Left lung (tissue), 10 donors: Measurements from ENCODE around the gene YIPF5. TPM values are rescaled to one million over a fixed set of nuclear protein-coding genes. Genes with fewer than 3 reads are reported as not detected.

Experiments
- ATAC-seq: fragments of 200-7000 bp; cut with Tn5 transposase; one replicate; pipeline ENCODE4 v1.9.1; 2020; ENCODE audit warnings: moderate library complexity
- DNase-seq, 4 donors: peaks; one replicate each; pipeline ENCODE4 v3.0.0-alpha.2; 2013 to 2020
- H3K27ac ChIP-seq, 2 donors: fragments of 200-600 bp; sonication (generic) in 1 of 2; one replicate each; pipeline versions ENCODE4 v1.5.0 to v1.8.0; 2020 to 2021
- H3K27me3 ChIP-seq, 2 donors: fragments of 200-600 bp; sonication (generic) in 1 of 2; one replicate each; pipeline versions ENCODE4 v1.5.0 to v1.8.0; 2020 to 2021
- H3K36me3 ChIP-seq, 2 donors: fragments of 200-600 bp; sonication (generic) in 1 of 2; one replicate each; pipeline versions ENCODE4 v1.5.0 to v1.8.0; 2020 to 2021
- H3K4me1 ChIP-seq, 2 donors: fragments of 200-600 bp; one replicate each; pipeline ENCODE4 v1.8.0; 2021
- H3K4me3 ChIP-seq, 2 donors: fragments of 200-600 bp; sonication (generic) in 1 of 2; one replicate each; pipeline versions ENCODE4 v1.5.0 to v1.8.0; 2020 to 2021; ENCODE audit warnings: mild to moderate bottlenecking in 1 of 2
- H3K9me3 ChIP-seq, 2 donors: fragments of 200-600 bp; sonication (generic) in 1 of 2; one replicate each; pipeline versions ENCODE4 v1.5.0 to v1.8.0; 2020 to 2021
- intact Hi-C, 2 donors: fragments of 100-400 bp; cut with DNase I; formaldehyde crosslinking; loops; one replicate each; pipeline versions ENCODE4 v1.11.2 to v1.14.2; 2022
- polyA plus RNA-seq, 6 donors: library from polyadenylated mRNA; unstranded; fragments of 120-200 nt; gene quantifications; one replicate each; pipeline ENCODE4 v1.2.1, GENCODE V29; 2013; ENCODE audit not compliant: insufficient read length in 6 of 6
- total RNA-seq, 2 donors: library from RNA; stranded (reverse); fragmentation: NEBNext Ultra II Directional; extraction: Animal tissue kit (Norgen Biotek cat#: 25700); gene quantifications; one replicate each; pipeline ENCODE4 v1.2.1, GENCODE V29; 2021
- TF ChIP-seq, protein P1 (sequence below), 2 donors: fragments of 200-600 bp; sonication (generic) in 1 of 2; IDR thresholded peaks; one replicate each; pipeline versions ENCODE4 v1.5.0 to v1.8.0; 2021; ENCODE audit warnings: antibody characterized with exemption in 2 of 2
- donor health status: DM: no; HTN: yes; CAD: no.
- donor health status: DM: no; HTN: no; CAD: no.

YIPF5 gene
- total and polyA plus RNA-seq, 8 donors: 58.9 to 67.6 (median 62.8) TPM

DNA sequence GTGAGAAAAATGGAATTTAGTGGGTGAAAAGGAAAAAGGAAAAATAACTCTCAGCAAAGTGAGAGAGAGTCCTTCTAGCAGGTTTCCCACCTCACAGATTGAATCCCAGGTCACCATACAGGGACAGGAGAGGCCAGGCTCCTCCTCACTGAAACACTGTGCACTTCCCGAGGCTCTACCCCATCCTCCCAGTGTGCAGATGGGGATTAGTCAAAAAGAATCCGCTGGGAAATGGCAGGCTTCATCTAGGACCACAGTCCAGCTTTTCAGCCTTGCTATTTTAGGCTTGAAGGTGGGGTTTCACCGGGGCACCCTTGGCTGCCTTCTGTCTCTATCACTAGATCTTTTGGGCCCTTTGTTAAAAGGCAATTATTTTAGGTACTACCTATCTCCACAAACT is 47.8 kb downstream of the YIPF5 start:
- Histone ChIP-seq H3K27ac (no peak overlapping the region), H3K4me1 (peaks cover 0 to 3% of the 10 kb centered on the region in 2 donors), H3K4me3 (no peak overlapping the region), H3K36me3 (no peaks in the 10 kb centered on the region), H3K27me3 (no peaks in the 10 kb centered on the region), H3K9me3 (peaks cover 0 to 5% of the 10 kb centered on the region in 2 donors)
- ATAC-seq: no peak
- TF ChIP-seq, protein P1, sequence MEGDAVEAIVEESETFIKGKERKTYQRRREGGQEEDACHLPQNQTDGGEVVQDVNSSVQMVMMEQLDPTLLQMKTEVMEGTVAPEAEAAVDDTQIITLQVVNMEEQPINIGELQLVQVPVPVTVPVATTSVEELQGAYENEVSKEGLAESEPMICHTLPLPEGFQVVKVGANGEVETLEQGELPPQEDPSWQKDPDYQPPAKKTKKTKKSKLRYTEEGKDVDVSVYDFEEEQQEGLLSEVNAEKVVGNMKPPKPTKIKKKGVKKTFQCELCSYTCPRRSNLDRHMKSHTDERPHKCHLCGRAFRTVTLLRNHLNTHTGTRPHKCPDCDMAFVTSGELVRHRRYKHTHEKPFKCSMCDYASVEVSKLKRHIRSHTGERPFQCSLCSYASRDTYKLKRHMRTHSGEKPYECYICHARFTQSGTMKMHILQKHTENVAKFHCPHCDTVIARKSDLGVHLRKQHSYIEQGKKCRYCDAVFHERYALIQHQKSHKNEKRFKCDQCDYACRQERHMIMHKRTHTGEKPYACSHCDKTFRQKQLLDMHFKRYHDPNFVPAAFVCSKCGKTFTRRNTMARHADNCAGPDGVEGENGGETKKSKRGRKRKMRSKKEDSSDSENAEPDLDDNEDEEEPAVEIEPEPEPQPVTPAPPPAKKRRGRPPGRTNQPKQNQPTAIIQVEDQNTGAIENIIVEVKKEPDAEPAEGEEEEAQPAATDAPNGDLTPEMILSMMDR (IDR thresholded peaks at IDR 0.05): no peak
- intact Hi-C loops: no loop called here
- no peak for DNase-seq

DNA sequence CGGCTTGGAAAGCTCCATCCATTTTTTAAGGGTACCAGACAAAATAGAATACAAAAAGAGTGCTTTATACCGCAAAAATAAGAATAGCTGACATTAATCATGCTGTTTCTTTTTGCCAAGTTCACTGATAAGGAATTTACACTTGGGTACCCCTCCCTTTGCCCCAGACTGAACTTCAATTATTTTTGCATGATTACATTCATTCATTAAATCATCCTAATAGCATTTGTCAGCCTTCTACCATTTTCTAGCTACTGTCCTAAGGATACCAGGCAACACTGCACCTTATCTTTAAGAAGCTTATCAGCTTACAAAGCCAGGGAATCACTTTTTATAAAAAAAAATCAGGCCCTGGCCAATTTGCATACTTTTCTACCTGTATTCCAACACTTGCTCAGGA is 48.4 kb downstream of the YIPF5 start:
- Histone ChIP-seq H3K36me3 (no peaks in the 10 kb centered on the region), H3K27me3 (no peaks in the 10 kb centered on the region), H3K9me3 (peaks cover 0 to 5% of the 10 kb centered on the region in 2 donors), H3K4me3 (no peak overlapping the region), H3K27ac (no peak overlapping the region), H3K4me1 (peaks cover 0 to 3% of the 10 kb centered on the region in 2 donors)
- DNase-seq (no peak), ATAC-seq (no peak)
- TF ChIP-seq, protein P1 (IDR thresholded peaks at IDR 0.05): no peak
- intact Hi-C loops: no loop called here

DNA sequence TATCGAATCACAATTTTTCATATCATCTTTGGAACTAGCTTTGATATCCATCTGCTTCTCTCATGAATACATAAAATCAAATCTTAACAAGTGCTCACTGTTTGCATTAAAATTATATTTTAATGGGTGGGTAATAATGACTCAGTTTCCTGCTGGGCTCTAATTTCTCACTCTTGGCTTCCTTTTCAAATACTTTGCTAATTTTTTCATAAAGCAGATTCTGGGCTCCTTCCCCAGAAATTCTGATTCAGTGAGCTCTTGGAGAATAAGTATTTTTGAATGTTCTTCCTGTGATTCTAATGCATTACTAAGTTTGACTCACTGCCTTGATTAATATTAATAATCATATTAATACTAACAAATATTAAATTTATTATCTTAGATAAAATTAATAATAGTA is 48.9 kb downstream of the YIPF5 start:
- no peak overlapping the region for H3K27ac ChIP-seq
- peaks cover 0 to 3% of the 10 kb centered on the region in 2 donors for H3K4me1 ChIP-seq
- DNase-seq (no peak), ATAC-seq (no peak)
- peaks cover 0 to 5% of the 10 kb centered on the region in 2 donors for H3K9me3 ChIP-seq
- no peaks in the 10 kb centered on the region for H3K36me3 ChIP-seq
- no peak overlapping the region for H3K4me3 ChIP-seq
- H3K27me3 ChIP-seq: no peaks in the 10 kb centered on the region
- TF ChIP-seq, protein P1 (IDR thresholded peaks at IDR 0.05): no peak
- intact Hi-C loops: no loop called here

DNA sequence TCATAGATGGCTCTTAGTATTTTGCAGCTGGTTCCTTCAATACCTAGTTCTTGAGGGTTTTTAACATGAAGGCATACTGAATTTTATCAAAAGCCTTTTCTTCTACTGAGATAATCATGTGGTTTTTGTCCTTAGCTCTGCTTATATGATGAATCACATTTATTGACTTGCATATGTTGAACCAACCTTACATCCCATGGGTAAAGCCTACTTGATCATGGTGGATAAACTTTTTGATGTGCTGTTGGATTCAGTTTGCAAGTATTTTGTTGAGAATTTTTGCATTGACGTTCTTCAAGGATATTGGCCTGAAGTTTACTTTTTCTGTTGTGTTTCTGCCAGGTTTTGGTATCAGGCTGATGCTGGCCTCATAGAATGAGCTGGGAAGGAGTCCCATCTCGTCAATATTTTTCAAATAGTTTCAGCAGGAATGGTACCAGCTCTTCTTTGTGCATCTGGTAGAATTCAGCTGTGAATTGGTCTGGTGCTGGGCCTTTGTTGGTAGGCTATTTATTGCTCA is 49.7 kb downstream of the YIPF5 start:
- DNase-seq (no peak), ATAC-seq (no peak)
- TF ChIP-seq, protein P1 (IDR thresholded peaks at IDR 0.05): no peak

DNA sequence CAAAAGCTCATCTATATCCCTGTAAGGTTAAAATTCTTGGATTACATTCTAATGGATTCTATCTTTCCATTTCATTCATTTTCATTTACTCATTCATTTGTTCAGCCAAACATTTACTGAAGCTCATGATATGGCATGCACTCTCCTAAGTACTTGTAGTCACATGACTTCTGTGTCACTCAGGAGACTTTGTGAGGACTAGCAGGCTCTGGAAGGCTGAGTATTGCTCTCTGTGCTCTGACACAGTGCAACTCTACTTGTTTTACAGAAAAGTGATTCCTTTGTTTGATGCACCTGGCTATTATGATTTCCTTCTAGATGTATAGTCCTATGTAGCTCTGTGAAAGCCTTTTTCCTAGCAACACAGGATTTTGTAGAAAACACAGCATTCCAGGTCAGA is 53.0 kb downstream of the YIPF5 start:
- H3K27me3 ChIP-seq: no peaks in the 10 kb centered on the region
- TF ChIP-seq, protein P1 (IDR thresholded peaks at IDR 0.05): no peak
- ATAC-seq (no peak), DNase-seq (no peak)
- intact Hi-C loops: no loop called here
- no peak overlapping the region for H3K27ac ChIP-seq
- peaks cover 0 to 5% of the 10 kb centered on the region in 2 donors for H3K9me3 ChIP-seq
- H3K36me3 ChIP-seq: no peaks in the 10 kb centered on the region
- H3K4me1 ChIP-seq: no peaks in the 10 kb centered on the region
- no peak overlapping the region for H3K4me3 ChIP-seq

More for the DNA sequence above, 49.7 kb downstream of the YIPF5 start:
- intact Hi-C loops: no loop called here
- no peak overlapping the region for H3K4me3 ChIP-seq
- no peaks in the 10 kb centered on the region for H3K27me3 ChIP-seq
- H3K27ac ChIP-seq: no peak overlapping the region
- peaks cover 0 to 3% of the 10 kb centered on the region in 2 donors for H3K4me1 ChIP-seq
- H3K9me3 ChIP-seq: peaks cover 0 to 5% of the 10 kb centered on the region in 2 donors
- H3K36me3 ChIP-seq: no peaks in the 10 kb centered on the region
